GM12878 (cell line): ENCODE results near the gene MYO6. TPM values are rescaled to one million over a fixed set of nuclear protein-coding genes. Genes with fewer than 3 reads are reported as not detected.

ENCODE experiments used
- ATAC-seq: fragments of 200-7000 bp; cut with Tn5 transposase; 3 replicates; pipeline ENCODE4 v1.9.1; 2020; ENCODE audit warnings: mild to moderate bottlenecking, moderate library complexity
- BruUV-seq: library from RNA; stranded (reverse); fragments of 400-500 nt; replicated peaks from 2 replicates; lab custom pipeline; 2021; lab: Mats Ljungman, UMichigan
- CTCF ChIA-PET: fragments of 300-600 bp; sonication (Branson Sonifier 250); formaldehyde crosslinking; extraction: SDS; loops from one replicate; lab custom pipeline; 2021; ENCODE audit warnings: inconsistent platforms; lab: Yijun Ruan, JAX
- POLR2A ChIA-PET: fragments of 350-600 bp; formaldehyde crosslinking; extraction: SDS; loops from one replicate; lab custom pipeline; 2021; ENCODE audit warnings: inconsistent platforms; lab: Charles Lee
- RAD21 ChIA-PET: fragments of 300-600 bp; sonication (Branson Sonifier 250); formaldehyde crosslinking; loops from one replicate; lab custom pipeline; 2023; ENCODE audit warnings: antibody characterized with exemption; ENCODE audit not compliant: unreplicated experiment; lab: Charles Lee
- SMC1A ChIA-PET: fragments of 300-600 bp; sonication (Branson Sonifier 250); formaldehyde crosslinking; loops from one replicate; lab custom pipeline; 2023; ENCODE audit not compliant: unreplicated experiment, uncharacterized antibody; lab: Charles Lee
- DNase-seq: peaks from one replicate; pipeline ENCODE4 v3.0.0-alpha.2; 2011; ENCODE audit warnings: low read depth, low spot score
- FAIRE-seq: peaks from 3 replicates; lab custom pipeline; 2011; peaks lifted over from hg19 to GRCh38; lab: Jason Lieb, UNC
- H2AFZ ChIP-seq: 2 replicates; pipeline ENCODE4 v1.6.0; 2011; ENCODE audit warnings: low read depth, low read length, control low read depth; ENCODE audit not compliant: control insufficient read depth
- H3K27ac ChIP-seq: 2 replicates; pipeline ENCODE4 v1.5.1; 2011; ENCODE audit warnings: control low read depth; ENCODE audit not compliant: control insufficient read depth, insufficient read depth
- H3K27me3 ChIP-seq, 2 experiments: replicated peaks in 1 of 2; 2 replicates each; pipeline versions ENCODE4 v1.6.0 to v1.6.1; 2011; ENCODE audit warnings: low read length in 1 of 2; ENCODE audit not compliant: control insufficient read depth in 2 of 2, insufficient read depth in 2 of 2
- H3K36me3 ChIP-seq, 2 experiments: 2 replicates each; pipeline ENCODE4 v1.5.1; 2011; ENCODE audit warnings: low read length in 1 of 2; ENCODE audit not compliant: control insufficient read depth in 2 of 2, insufficient read depth in 2 of 2
- H3K4me1 ChIP-seq: 2 replicates; pipeline ENCODE4 v1.6.1; 2011; ENCODE audit warnings: mild to moderate bottlenecking, low read length, moderate library complexity, mixed read lengths; ENCODE audit not compliant: control insufficient read depth, insufficient read depth
- H3K4me2 ChIP-seq: 2 replicates; pipeline ENCODE4 v1.6.0; 2011; ENCODE audit warnings: control low read depth; ENCODE audit not compliant: control insufficient read depth, insufficient read depth
- H3K4me3 ChIP-seq: fragments of 200-600 bp; sonication (generic); 2 replicates; pipeline ENCODE4 v1.5.1; 2016
- H3K79me2 ChIP-seq: 2 replicates; pipeline ENCODE4 v1.6.0; 2011; ENCODE audit warnings: low read length; ENCODE audit not compliant: control insufficient read depth, insufficient read depth
- H3K9ac ChIP-seq: 2 replicates; pipeline ENCODE4 v1.8.0; 2011; ENCODE audit warnings: low read length, control low read depth, mixed read lengths; ENCODE audit not compliant: control insufficient read depth, insufficient read depth
- H3K9me3 ChIP-seq: replicated peaks from 3 replicates; pipeline ENCODE4 v1.5.1; 2011; ENCODE audit warnings: mild to moderate bottlenecking, low read length; ENCODE audit not compliant: control insufficient read depth, insufficient read depth
- H4K20me1 ChIP-seq: 2 replicates; pipeline ENCODE4 v1.6.0; 2011; ENCODE audit not compliant: control insufficient read depth, insufficient read depth
- CHD1 ChIP-seq: IDR thresholded peaks from 2 replicates; pipeline ENCODE4 v1.6.1; 2012; ENCODE audit warnings: low read depth, low read length, improper control_type of control experiment
- HCFC1 ChIP-seq: fragments of 150-350 bp; IDR thresholded peaks from 2 replicates; pipeline ENCODE4 v1.6.1; 2014; ENCODE audit warnings: low read length
- KLF5 ChIP-seq: fragments of 450-650 bp; IDR thresholded peaks from 2 replicates; pipeline ENCODE4 v1.6.1; 2014; ENCODE audit warnings: mild to moderate bottlenecking; ENCODE audit not compliant: partially characterized antibody
- PML ChIP-seq: IDR thresholded peaks from 2 replicates; pipeline ENCODE4 v1.6.1; 2012; ENCODE audit warnings: low read length, inconsistent platforms
- RELA ChIP-seq: fragments of 450-650 bp; IDR thresholded peaks from 2 replicates; pipeline ENCODE4 v1.8.0; 2014; ENCODE audit warnings: borderline replicate concordance; ENCODE audit not compliant: partially characterized antibody
- RUNX3 ChIP-seq: IDR thresholded peaks from 2 replicates; pipeline ENCODE4 v1.6.1; 2012; ENCODE audit warnings: low read length, inconsistent platforms
- TBL1XR1 ChIP-seq: IDR thresholded peaks from 2 replicates; pipeline ENCODE4 v1.6.1; 2012; ENCODE audit warnings: low read depth, low read length, improper control_type of control experiment
- ZNF217 ChIP-seq: fragments of 450-650 bp; IDR thresholded peaks from 2 replicates; pipeline ENCODE4 v1.6.1; 2017; ENCODE audit warnings: antibody characterized with exemption, mild to moderate bottlenecking
- WGBS: methylation state at CpG from one replicate; pipeline ENCODE4 v1.1.6; 2016; ENCODE audit warnings: low lambda C conversion rate; ENCODE audit not compliant: insufficient replicate concordance, insufficient coverage; ENCODE audit errors: missing lambda C conversion rate; 5-methylcytosine and 5-hydroxymethylcytosine counted together
- in situ Hi-C: fragments of 300-500 bp; cut with MboI; formaldehyde crosslinking; loops from 9 replicates; pipeline ENCODE4 v1.14.3; 2018; ENCODE audit warnings: mixed read lengths
- intact Hi-C: fragments of 100-400 bp; cut with micrococcal nuclease; formaldehyde crosslinking; loops from one replicate; pipeline ENCODE4 v1.14.2; 2022; ENCODE audit not compliant: unreplicated experiment
- polyA plus RNA-seq, 11 experiments: library from polyadenylated mRNA; depleted of rRNA in 4 of 11; unstranded in 6 of 11; stranded (reverse) in 5 of 11; fragments of >200 nt; fragmentation: Nextera tagmentation in 4 of 11; fragmentation: Illumina TruSeq in 1 of 11; extraction: Ambion mirVana in 4 of 11; extraction: Trizol in 1 of 11; gene quantifications; 1 replicate in 1 of 11; 2 replicates in 10 of 11; pipeline versions ENCODE4 v1.2.1 to v1.2.3, GENCODE V29; 2011 to 2016; ENCODE audit warnings: inconsistent platforms in 2 of 11, missing spikeins in 2 of 11, low read depth in 1 of 11
- small RNA-seq: library from RNA; depleted of rRNA; stranded (forward); fragments of <200 nt; gene quantifications from one replicate; pipeline ENCODE3, GENCODE V24; 2014
- total RNA-seq, 4 experiments: library from RNA; depleted of rRNA in 3 of 4; stranded (reverse); fragments of >200 nt in 3 of 4; fragmentation: Illumina TruSeq in 1 of 4; extraction: Trizol in 1 of 4; gene quantifications; 2 replicates each; pipeline versions ENCODE4 v1.2.1 to v1.2.3, GENCODE V29; 2013 to 2021

The MYO6 gene
- total and polyA plus RNA-seq, 10 of the 15 experiments (the other 5 are each of a cell fraction or from before 2014, with no cell fraction given), result 7.9 to 30.4 (median 16.8) TPM

GRCh38 chr6:75963569-75963968 lies 214.5 kb downstream of the MYO6 start:
- ChIA-PET CTCF (interaction anchor here (1.1 kb wide), 1 partner anchor 70 kb away, joined by 3 read pairs; no protein-coding TSS in a partner anchor), RAD21 (no interaction called here), POLR2A (no interaction called here), SMC1A (no interaction called here)
- no peaks in the 10 kb centered on the region for H4K20me1 ChIP-seq
- BruUV-seq, result no TSS peak
- no peak overlapping the region for H3K4me2 ChIP-seq
- WGBS, result 14% methylated on average over 1 of the region's 1 CpG
- no peak overlapping the region for H3K9ac ChIP-seq
- no peak overlapping the region for H2AFZ ChIP-seq
- H3K36me3 ChIP-seq, result no peaks in the 10 kb centered on the region
- intact Hi-C loops, result no loop called here
- H3K27ac ChIP-seq, result no peak overlapping the region
- ATAC-seq, result no peak
- H3K79me2 ChIP-seq, result no peaks in the 10 kb centered on the region
- H3K4me1 ChIP-seq, result no peaks in the 10 kb centered on the region
- in situ Hi-C loops, result no loop called here
- FAIRE-seq, result no peak
- H3K27me3 ChIP-seq, result no peaks in the 10 kb centered on the region
- H3K9me3 ChIP-seq, result no peaks in the 10 kb centered on the region
- TF ChIP-seq ZNF217 (no peak), KLF5 (no peak), RUNX3 (no peak), PML (no peak), RELA (no peak), HCFC1 (no peak), TBL1XR1 (no peak)
- no peak for DNase-seq
- H3K4me3 ChIP-seq, result no peak overlapping the region

- FAIRE-seq (no peak), DNase-seq (no peak), ATAC-seq (no peak)
- Histone ChIP-seq H3K27me3 (no peaks in the 10 kb centered on the region), H3K4me2 (no peak overlapping the region), H3K27ac (no peak overlapping the region), H3K36me3 (no peaks in the 10 kb centered on the region), H2AFZ (no peak overlapping the region), H3K4me1 (no peaks in the 10 kb centered on the region), H4K20me1 (no peaks in the 10 kb centered on the region), H3K9ac (no peak overlapping the region), H3K9me3 (no peaks in the 10 kb centered on the region), H3K79me2 (no peaks in the 10 kb centered on the region), H3K4me3 (no peak overlapping the region)
- no TSS peak for BruUV-seq
- no peak for TF ChIP-seq CHD1
- RAD21 ChIA-PET, result no interaction called here
- POLR2A ChIA-PET, result no interaction called here
- CTCF ChIA-PET, result no interaction called here
- in situ Hi-C loops, result no loop called here
- intact Hi-C loops, result no loop called here
- SMC1A ChIA-PET, result no interaction called here
These were observed 219.1 kb downstream of the MYO6 start for GRCh38 chr6:75968143-75968542.

Small RNA genes within 50 kb of the gene (small RNA-seq; reads per million reads assigned to genes)
- gene RF00019 (not detected), gene RNA5SP209 (not detected), gene RNU6-155P (not detected)

Other genes with a start within 250 kb of the MYO6 start
- gene SENP6, start 147.4 kb upstream of the MYO6 start, total RNA-seq (2014; rRNA removed), result 48.9 and 50.8 TPM in 2 replicates
- 70.0 and 75.2 TPM in 2 replicates for gene SENP6, start 147.4 kb upstream of the MYO6 start, total RNA-seq (2014; rRNA removed; fragmentation: Illumina TruSeq; extraction: Trizol)
- gene SENP6, start 147.4 kb upstream of the MYO6 start, total RNA-seq (2021), result 46.9 and 52.1 TPM in 2 replicates
- gene SENP6, start 147.4 kb upstream of the MYO6 start, polyA plus RNA-seq (2011; rRNA removed), result 45.6 and 91.9 TPM in 2 replicates
- 56.1 and 79.1 TPM in 2 replicates for gene SENP6, start 147.4 kb upstream of the MYO6 start, polyA plus RNA-seq (2014; fragmentation: Illumina TruSeq; extraction: Trizol)
- gene SENP6, start 147.4 kb upstream of the MYO6 start, polyA plus RNA-seq (2014; fragmentation: Nextera tagmentation; extraction: Ambion mirVana), result 10 to 100 TPM; 10.7 to 17.2 TPM
- gene SENP6, start 147.4 kb upstream of the MYO6 start, polyA plus RNA-seq (2014; rRNA removed), result 31.6 and 36.5 TPM in 2 replicates
- 10 to 100 TPM; 36.6 to 39.0 TPM for gene SENP6, start 147.4 kb upstream of the MYO6 start, polyA plus RNA-seq (2016; fragmentation: Nextera tagmentation; extraction: Ambion mirVana)